COLO668 (cell line): Measurements from ENCODE around the gene SPRED3.

Experiments
- DNase-seq: peaks from one replicate; lab custom pipeline; 2025; ENCODE audit not compliant: unreplicated experiment; lab: John Stamatoyannopoulos, UW

Gene SPRED3

DNA sequence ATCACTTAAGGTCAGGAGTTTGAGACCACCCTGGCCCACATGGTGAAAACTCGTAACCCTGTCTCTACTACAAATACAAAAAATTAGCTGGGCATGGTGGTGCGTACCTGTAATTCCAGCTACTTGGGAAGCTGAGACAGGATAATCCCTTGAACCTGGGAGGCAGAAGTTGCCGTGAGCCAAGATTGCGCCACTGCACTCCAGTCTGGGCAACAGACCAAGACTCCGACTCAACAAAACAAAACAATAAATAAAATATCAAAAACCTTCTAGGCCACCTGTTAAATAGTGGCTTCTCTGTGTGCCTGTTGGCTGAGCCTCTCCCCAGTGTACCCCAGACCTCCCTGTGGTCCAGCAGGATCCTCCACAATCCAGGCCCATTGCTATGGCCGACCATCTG is 17.4 kb upstream of the SPRED3 start:
- DNase-seq = no peak

DNA sequence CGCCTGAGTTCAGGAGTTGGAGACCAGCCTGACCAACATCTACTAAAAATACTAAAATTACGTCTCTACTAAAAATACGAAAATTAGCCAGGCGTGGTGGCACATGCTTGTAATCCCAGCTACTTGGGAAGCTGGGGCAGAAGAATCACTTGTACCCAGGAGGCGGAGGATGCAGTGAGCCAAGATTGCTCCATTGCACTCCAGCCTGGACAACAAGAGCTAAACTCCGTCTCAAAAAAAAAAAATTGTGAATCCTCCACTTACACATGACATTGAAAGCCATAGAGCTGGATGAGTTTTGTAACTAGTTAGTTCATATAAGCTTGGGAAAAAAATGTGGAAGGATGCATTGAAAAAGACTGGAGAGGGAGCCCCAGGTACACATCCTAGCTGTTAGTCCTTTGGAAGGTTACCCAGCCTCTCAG is 14.6 kb upstream of the SPRED3 start:
- no peak for DNase-seq

DNA sequence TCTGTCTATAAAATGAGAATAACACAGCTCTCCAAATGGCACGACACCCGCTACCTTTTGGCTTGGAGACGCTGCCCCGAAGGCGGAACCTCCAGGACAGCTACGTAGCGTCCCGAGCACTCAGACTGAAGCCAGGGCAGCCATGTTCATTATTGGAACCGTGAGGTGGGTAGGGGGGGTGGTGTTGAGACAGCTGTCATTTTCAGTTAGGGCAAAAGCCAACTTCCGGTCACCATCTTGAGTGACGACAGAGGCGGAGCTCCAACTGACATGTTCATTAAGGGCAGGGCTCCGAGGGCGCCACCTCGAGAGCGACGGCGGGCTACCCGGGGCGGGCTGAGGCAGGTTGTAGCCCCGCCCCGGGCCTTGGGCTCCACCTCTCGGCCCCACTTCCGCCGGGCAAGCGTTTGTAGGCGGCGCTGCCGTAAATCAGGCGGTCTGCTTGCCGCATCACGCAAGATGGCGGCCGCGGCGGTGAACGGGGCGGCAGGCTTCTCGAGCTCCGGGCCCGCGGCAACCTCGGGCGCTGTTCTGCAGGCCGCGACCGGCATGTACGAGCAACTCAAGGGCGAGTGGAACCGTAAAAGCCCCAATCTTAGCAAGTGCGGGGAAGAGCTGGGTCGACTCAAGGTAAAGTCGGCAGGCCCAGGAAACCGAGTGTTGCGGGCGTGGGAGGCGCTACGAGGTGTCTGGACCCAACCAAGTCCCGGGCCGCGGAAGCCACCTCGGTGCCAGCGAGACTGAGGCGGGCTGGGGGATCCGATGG is 14.0 kb upstream of the SPRED3 start, which contains the start of gene PSMD8:
TSS of gene PSMD8 (plus strand) at position 240 of the 766 bp plus-strand sequence. CDS start at position 271, 31 bp downstream.
- DNase-seq = peak; percentile 98

DNA sequence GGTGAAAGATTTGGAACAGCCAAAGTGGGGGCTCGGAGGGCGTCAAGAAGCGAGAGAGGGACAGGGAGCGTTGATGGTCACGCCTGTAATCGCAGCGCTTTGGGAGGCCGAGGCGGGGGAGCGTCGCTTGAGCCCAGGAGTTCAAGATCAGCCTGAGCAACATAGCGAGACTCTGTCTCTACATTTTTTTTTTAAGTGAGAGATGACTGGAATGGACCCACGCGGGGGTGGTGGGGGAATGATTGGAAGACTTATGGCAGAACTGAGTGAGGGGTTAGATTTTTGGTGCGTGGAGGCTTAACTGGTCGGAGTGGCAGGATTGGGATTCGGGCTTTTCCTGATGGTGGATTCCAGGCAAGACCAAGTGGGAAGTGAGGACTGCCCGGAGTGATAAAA is 13.4 kb upstream of the SPRED3 start:
- no peak for DNase-seq

DNA sequence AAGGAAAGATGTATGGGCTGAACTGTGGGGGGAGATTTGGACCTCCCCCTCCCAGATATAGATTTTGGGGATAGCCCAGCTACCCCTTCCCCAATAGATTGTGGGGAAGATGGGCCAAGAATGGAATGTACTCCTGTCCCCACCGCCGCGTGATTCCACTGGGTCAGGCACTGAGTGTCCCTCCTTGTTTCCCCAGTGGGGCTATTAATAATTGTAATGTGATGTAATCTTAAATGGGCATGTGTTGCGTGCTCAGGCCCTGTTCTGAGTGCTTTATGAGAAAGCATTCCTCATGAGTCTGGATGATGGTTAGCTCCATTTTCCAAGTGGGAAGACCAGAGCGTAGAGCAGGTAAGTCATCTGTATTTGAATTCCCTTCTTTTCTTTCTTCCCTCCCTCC is 12.7 kb upstream of the SPRED3 start:
- no peak for DNase-seq

DNA sequence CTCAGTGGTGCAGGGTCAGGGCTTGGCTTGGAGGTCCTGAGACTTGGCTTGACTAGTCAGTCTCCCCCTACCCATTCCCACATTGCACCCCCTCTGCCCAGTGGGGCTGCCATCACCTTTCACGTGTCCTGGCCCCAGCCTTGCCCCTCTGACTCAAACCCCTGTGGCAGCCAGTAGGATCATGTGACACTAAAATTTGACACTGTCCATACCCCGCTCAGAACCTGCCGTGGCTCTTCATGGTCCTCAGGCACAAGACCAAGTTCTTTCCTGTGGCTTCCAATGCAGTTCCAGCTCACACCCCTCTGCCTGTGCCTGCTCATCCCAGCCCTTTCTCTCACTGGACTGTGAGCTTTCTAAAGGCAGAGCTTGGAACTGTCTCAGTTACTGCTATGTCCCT is 11.9 kb upstream of the SPRED3 start:
- DNase-seq = no peak

DNA sequence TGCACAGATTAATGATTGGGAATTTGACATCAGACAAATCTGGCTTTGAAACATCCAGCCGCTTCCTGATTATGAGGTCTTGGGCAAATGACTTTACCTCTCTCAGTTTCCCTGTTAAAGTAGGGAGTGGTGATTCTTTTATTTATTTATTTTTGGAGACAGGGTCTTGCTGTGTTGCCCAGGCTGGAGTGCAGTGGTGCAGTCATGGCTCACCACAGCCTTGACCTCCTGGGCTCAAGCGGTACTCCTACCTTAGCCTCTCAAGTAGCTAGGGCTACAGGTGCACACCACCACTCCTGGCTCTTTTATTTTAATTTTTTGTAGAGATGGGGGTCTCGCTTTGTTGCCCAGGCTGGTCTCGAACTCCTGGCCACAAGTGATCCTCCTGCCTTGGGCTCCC is 11.4 kb upstream of the SPRED3 start:
- DNase-seq = no peak

DNA sequence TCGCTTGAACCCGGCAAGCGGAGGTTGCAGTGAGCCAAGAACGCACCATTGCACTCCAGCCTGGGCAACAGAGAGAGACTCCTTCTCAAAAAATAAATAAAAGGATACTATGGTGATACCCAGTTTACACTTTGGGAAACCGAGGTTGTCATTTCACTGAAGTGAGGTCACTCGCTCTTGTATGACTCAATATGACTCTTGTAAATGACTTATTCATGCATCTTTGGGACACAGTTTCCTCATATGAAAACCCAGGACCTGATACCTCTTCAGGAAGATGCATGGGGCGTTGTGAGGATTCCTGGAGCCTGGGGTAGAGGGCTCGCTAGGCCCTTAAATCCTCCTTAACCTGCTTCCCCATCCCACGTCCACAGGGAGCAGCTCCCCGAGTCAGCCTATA is 9.6 kb upstream of the SPRED3 start:
- no peak for DNase-seq

DNA sequence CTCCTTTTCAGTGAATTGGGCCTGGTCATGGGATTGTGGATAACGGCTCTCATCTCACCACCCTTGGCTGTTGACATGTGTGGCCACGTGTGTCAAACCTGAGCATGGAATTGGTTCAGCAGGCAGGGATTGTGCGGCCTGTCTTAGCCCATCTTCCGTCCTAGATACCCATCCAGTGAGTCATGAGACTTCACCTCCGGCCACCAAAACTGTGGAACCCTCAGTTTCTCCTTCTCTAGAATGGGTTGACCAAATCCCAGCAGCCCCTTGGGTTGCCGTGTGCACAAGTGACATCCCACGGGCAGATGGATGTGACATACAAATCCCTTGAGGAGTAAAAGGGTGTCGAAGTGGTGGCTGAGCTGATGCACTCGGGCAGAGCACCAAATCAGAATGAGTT is 7.4 kb upstream of the SPRED3 start:
- DNase-seq = no peak

DNA sequence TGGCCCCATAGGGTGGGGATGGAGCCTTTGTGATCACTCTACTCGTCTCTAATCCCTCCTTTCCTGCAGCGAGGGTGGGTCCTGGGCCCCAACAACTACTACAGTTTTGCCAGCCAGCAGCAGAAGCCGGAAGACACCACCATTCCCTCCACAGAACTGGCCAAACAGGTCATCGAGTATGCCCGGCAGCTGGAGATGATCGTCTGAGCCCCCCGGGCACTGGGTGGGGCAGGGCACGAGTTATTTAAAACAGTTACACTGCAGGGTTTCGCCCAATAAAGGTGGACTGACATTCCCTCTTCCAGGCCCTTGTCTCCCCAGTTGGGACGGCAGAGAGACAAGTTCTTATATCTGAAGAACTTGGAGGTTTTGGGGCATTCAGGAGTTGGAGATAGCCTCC is 5.3 kb upstream of the SPRED3 start:
- no peak for DNase-seq

DNA sequence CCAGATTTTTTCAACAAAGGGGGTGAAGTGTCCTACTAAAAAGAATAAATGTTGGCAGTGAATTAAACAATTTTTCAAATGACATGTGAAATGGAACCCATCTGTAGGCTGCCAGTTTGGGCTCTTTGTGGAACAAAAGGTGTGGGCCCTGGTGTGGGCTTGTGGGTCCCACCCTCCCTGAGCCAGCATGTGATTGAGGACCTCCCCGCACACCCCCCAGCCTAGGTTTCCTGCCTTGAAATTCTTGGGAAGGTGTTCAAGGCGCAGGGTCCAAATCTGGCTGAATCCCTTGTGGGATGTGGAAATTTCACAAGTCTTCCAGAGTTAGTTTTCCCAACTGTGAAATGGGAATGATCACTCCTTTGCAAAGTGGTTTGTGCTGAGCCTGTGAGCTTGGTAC is 4.8 kb upstream of the SPRED3 start:
- DNase-seq = no peak

DNA sequence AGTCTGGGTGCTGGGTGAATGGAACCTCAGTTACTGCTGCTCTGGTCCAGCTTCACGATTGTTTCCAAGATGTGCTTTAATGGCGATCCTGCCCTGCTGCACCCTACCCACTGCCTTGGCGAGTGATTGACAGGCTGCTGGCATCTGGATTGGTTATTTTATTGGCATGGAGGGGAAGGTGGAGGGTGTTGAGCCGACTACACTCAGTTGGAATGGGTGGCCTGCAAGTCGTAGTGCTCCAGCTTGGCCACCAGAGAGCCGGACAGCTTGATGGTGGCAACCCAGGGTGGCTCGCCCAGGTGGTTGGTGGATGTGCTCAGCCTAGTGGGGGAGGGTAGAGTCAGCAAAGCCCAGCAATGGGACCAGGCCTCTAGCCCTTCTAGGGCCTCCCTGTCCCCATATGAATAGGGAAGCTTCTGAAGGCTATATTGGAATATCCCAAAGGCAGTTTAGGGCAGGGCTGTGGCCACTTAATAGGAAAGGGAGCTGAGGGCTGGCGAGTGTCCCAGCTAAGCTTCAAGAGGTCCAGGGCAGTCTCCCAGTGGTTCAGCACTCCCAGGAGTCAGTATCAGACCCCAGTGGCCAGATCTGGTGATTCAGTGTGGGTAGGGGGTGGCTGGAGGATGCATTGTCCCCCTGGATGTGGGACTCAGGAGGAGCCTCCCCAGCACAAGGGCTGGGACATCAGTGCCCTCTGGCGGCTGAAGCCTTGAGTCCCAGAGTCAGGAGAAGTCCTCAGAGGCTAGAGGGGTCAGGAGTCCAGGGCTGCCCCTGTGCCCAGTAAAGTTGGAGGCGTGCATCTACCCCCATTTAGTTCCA is 4.1 kb upstream of the SPRED3 start:
- DNase-seq = peak; percentile 6

DNA sequence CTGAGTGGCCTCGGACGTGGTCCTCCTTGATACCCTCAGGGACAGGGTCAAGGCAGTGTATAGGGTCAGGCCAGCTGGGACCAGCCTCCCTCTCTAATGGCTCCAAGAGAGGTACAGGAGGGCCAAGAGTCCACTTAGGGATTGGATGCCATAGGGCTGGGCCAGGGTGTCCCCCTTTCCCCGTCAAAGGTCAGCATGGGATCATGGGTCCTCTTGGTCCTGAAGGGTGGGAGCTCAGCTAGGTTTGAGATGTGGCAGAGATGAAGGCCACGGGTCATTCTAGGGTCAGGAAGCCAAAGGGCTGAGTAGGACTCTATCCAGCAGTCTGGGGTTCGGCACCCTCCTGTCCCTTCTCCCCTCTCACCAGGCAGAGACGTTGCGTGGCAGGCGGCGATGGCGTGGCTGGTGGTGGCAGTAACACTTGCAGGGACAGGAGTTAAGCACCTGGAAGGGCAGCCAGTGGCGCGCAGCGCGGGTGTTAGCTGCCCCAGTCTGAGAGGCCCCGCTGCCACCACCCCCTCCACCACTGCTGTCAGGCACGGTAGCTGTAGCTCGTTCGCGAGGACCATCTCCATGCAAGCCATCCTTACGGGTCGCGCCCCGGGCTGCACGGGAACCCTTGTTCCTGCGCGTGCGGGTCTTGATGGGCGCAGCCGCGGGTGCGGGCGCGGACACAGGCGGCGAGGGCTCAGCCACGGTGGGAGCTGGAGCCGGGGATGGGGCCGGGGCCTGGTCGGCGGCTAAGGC is 3.3 kb upstream of the SPRED3 start:
- no peak for DNase-seq

DNA sequence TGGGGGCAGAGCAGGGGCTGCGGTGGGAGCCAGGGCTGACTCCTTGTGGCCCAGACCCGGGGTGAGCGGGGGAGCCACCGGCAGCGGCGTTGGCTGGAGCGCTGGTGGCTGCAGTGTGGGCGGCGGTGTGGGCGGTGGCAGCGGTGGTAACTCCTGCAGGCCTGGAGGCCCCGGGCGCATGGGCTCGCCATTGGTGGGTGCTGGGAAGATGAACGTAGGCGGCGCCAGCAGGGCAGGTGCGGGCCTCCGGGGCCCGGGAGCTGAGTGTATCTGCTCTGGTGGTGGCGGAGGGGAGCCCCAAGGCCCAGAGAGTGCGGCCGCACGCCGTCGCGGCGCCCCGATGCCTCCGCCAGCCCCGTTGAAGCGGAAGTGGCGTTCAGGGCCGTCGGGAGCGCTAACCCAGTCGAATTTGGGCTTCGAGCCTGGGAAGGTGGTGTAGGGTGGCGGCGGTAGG is 2.7 kb upstream of the SPRED3 start:
- no peak for DNase-seq

DNA sequence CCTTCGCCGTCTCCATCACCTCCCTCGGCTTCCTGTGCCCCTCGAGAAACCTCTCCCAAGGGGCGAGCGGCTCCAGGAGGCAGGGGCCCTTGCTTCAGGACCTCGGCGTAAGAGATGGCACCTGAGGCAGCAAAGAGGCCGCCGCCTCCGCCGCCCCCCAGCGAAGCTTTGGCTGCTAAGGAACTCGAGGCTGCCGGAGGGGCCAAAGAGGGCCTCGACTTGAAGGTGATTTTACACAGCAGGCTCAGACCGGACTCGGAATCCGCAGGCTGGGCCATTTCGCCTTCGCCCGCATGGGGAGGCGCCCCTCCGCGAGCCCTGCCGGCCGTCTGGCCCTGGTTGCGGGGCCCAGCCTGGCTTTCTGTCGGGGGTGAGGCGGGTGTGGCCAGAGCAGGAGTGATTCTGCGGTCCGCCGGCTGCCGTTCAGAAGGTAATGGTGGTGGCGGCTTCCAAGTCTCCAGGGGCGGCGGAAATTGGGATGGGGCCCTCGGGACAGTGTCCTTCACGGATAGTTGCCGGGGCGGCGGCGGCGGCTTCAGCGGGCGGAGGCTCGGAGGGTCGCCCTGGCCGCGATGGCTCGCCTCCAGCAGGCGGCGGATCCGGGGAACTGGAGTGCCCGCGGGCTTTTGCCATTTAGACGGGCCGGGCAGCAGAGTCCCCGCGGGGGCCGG is 2.1 kb upstream of the SPRED3 start:
- no peak for DNase-seq

DNA sequence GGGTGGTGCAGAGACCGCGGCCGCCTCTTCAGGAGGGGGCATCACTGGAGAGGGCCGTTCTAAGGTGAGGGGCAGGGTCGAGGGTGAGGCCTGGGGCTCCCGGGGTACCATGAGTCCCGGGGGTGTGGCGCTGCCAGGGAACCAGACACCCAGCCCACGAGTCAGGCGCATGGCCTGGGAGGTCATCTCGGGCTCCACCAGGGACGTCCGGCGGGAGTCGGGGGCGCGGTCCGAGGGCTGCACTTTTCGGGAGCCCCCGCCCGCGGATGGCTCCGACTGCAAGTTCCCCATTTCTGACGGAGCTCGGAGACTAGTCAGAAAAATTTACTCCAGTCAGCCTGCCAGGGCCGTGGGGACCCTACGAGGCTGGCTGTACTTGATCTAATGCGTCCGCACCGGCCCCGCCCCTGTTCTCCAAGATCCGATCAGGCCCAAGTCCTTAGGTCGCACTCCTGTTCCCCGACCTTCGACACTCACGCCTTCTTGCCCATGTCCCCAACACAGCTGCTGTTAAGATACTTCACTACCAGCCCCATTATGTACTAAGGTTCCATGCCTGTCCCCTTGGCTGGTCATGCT is 1.4 kb upstream of the SPRED3 start:
- no peak for DNase-seq

DNA sequence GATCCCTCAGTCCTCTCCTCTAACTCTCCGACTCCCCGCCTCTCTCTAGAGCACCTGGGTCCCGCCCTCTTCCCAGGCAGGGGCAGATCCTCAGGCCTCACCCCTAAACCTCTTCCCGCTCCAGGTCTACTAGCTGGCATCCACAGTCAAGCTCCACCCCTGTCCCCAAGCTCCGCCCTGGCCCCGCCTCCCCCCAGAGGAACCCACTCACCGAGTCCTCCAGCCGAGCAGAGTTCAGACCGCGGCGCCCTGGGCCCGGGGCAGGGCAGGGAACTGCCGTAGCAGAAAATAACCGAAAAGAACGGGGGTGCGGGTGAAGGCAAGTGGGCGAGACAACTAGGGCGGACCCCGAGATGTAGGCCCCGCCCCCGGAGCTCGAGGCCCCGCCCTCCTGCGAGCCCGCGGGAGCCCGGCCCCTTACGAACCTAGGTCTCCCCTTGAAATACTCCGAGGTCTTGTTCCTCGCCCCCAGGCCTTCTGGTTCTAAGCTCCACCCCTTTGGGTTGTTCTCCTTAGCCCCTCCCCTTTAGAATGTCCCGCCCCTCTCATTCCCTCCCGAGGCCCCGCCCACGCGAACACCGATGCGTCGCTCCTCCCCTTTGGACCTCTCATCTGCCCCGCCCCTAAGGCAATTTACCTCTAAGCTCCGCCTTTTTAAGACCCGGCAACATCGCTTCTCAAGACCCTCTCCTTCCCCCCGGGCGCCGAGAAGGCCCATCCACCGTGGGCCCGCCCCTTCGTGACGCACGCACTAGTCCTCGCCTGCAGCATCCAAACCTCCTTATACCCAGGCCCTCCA is 748 bp upstream of the SPRED3 start, which contains the start of gene GGN:
TSS of gene GGN (minus strand) at position 485 of the 799 bp plus-strand sequence. CDS start 773 bp downstream, outside the sequence.
- peak; percentile 70 for DNase-seq

DNA sequence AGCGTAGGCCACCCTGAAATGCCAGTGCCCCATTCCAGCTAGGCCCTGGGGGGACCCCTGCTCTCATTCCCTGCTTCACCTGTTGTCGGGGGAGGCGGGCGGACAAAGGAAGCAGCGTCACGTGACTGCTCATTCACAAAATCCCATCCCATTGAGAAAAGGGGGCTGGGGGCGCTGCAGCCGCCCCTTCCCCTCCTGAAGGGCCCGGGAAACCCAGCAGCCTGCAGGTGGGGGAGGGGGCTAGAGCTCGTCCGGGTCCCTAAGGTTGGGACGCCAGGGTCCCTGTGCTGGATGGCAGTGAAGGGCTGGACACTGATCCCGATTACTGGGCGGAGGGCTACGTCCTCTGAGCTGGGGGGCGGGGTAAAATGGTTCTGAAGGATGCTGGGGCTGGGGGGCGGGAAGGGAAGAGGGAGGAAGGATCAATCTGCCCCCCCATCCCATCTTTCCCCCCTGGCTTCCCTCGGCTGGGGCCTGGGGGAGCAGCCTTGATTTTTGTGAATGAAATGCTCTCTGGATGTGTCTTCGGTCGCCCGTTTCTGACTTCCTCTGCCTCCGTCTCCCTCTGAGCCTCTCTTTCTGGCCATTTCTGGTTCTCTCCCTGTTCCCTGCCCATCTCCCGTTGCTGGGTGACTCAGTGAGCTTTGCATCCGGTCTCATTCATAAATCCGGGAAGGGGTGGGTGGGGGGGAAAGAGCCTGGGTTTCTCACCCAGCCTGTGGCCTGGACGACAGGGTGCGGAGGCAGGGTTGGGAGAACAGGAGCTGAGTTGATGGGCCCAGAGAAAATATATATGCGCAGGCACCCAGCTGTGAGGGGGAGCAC is 816 bp downstream of the SPRED3 start:
- peak; percentile 31 for DNase-seq
